G401.6 (cell line): ENCODE measurements around the gene HOXC11.

Experiments used
- FAIRE-seq: peaks from 2 replicates; lab custom pipeline; 2012; peaks lifted over from hg19 to GRCh38; lab: Jason Lieb, UNC

Gene HOXC11

GRCh38 chr12:53958128-53958527, 14.8 kb upstream of the HOXC11 start:
- FAIRE-seq, result no peak

- no peak for FAIRE-seq
Observed at GRCh38 chr12:53959314-53959713, 13.6 kb upstream of the HOXC11 start.

GRCh38 chr12:53960187-53961024, 12.5 kb upstream of the HOXC11 start:
- no peak for FAIRE-seq

DNA sequence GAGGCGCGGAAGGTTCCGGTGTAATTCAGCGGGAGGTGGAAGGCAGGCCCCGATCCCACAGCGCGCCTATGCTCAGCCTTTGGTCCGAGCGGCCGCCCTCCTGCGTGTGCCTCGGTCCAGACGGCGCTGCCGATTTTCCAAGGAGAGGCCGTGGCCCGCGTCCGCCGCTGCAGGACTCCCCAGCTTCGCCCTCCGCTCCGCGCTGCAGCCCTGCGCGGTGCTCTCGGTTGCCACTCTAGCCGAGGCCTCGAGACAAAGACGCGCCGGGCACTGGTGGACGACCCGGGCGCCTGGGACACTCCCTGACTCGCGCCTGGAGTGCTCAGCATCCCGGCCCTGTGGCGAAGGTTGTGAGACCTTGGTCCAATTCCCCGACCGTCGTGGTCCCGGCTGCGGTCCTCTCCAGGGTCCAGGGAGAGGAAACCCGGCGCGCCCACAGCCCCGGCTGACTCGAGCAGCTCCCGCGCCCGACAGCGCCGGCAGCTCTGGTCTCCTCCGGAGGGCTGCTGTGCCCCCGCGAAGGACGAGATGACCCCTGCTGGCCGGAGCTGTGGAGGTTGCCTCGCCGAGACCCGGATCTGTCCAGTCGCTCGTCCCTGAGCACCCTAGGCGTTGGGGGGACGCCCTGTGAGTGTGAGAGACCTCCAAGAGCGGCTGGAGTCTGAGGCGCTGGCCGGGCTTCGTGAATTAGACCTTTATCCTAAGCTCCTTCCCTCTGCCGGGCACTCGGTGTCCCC, 11.7 kb upstream of the HOXC11 start:
- no peak for FAIRE-seq

GRCh38 chr12:53963005-53963404, 9.9 kb upstream of the HOXC11 start:
- FAIRE-seq, result no peak

DNA sequence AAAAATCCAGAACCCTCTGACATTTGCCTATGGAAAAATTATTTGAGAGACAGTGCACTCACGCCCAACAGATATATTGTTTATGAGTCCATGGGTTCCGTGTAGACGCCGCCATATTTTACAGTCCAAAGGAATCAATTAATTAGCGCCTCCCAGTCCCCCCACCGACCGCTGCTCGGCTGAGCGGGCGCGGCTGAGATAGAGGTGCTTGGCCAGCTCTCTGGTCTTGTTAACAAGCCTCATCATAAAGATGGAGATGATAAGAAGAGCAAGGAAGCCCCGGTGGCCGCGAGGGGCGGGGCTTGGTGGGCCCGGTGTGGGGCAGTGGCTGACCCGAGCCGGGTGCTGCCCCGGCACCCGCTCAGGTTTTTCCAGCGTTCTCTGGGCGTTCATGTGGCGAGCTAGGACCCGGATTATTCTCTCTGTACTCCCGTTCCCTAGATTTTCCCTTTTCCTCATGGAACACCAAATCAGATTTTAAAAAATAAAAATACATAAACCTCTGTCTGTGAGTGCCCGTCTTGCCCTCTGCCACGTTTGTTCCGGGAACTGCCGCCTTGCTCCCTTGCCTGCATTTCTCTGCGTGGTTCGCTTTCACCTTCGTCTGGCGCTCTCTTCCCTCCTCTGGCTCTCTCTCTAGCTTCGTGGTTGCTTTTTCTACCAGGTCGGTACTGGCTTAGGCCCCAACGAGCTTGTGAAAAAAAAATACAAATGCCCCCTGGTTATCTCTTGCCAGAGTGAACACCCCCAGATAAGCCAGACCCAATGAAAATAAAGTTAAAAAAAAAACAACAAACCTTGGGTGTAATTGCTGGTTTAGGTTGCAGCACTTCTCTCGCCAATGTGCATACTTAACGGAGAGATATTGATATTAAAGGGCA, 9.3 kb upstream of the HOXC11 start:
- FAIRE-seq, result no peak

DNA sequence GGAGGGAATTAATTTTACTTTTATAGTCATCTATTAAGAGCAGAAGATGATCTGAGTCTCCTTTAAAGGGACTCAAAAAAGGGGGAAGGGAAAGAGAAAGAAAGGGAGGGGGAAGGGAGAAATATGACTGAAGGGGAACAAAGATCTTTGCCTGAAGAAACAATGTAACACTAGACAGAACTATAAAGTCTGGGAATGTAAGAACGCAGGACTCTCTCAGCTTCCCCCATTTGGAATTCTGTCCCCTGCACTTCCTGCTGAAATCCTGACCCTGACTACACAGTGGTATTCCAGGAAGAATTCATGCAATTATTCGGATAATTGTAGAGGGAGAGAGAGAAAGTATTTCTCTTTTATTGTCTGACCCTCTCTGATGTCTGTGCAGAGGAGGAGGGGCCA, 8.6 kb upstream of the HOXC11 start:
- FAIRE-seq, result no peak

DNA sequence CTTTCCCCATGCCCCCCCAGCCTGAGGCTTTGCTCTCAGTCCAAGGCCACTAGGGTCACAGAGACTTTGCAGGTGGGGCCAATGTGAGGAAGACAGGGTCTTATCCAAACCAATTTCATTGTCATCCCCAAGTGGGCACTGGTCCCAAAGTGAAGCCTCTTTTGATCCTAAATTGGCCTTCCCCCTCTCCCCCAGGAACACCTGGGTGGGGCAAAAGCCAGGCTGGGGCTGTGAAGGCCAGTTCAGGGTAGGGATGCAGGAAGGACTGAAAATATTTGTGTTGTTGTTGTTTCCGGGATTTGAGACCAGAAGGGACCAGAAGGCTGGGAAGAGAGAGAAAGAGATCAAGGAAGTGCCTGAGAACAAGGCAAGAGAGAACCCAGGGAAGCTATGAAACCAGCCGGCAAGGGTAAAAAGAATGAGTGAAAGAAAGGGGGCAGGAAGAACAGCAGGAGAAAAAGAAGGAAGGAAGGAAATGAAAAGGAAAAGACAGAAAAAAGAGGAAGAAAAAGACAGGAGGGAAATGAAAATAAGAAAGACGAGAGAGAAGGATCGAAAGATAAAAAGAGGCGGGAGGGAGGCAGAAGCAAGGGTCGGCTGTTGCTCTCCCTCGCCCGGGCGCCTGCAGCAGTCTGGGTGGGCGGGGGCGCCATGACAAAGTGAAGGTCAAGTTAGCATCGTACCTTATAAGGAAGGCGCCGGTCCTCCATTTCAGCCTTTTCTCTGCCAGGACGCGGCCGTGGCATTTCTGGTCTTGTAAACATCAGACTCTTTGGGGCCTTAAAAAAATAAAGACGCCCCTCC, 7.4 kb upstream of the HOXC11 start:
- FAIRE-seq, result no peak

- FAIRE-seq, result no peak
Observed at GRCh38 chr12:53966085-53966384, 6.9 kb upstream of the HOXC11 start.

- FAIRE-seq, result no peak
Observed at GRCh38 chr12:53966385-53967133, 6.4 kb upstream of the HOXC11 start.

DNA sequence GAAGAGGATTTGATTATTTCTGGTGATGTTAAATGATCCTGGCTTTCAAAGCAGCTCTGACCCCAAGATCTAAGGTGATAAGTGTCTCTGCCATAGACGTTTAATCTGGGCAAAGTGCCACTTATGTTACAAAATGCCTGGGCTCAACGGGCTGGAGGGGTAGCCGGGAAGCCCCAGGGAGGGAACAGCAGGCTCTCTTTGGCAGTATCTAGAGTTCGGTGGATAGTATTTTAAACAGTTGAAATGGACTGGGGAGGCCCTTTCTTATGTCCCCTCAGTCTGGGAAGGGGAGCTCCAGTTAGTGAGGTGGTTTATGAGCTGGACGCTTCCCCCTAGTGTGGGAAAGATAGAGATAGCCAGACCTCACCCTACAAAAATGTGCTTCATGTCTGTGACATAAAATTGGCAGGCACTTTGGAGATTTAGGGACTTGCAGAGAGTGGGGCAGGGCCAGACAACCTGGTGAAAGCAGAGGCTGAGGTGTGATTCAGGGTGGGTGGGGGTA, 5.5 kb upstream of the HOXC11 start:
- FAIRE-seq, result no peak

DNA sequence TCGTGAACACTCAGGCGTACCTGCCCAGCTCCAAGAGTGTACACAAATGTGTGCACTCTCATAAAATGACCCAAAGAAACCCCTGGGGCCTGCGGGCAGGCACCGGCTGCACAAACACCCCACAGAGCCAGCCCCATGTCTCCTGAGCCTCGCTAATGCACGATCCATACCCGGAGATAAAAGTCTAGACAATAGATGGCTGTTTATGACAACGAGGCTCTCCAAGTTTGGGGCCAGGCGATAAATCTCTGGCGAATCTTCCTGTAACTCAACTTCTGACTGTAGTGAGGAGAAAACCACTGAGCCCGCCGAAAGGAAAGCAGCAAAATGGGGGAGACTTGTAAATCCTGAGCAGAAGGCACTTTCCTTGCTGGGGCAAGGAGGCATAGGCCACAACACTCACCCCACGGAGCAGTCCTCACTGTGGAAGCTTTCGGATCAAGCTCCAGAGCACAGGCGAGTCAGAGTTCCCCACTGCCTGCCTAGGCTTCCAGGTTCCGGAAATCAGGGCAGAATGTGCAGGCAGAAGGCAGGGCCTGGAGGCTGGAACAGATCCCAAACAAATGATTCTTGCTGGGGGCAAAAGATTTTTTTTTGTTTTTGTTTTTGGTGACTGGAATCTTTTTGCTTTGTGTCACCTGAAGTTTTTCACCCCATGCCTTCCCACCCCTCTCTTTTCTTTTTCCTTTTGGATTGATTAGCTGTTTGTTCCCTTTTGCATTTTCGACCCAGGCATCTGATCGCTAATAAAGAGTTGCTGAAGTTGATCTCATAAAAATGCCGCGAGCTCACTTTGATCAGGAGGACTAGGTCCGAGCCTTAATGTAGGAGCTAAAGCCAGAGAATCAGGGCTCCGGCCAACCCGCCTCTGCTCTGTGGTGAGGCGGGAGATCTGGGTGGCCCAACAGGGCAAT, 4.5 kb upstream of the HOXC11 start:
- peak; percentile 88 for FAIRE-seq

GRCh38 chr12:53969588-53970259, 3.2 kb upstream of the HOXC11 start:
- FAIRE-seq, result no peak

DNA sequence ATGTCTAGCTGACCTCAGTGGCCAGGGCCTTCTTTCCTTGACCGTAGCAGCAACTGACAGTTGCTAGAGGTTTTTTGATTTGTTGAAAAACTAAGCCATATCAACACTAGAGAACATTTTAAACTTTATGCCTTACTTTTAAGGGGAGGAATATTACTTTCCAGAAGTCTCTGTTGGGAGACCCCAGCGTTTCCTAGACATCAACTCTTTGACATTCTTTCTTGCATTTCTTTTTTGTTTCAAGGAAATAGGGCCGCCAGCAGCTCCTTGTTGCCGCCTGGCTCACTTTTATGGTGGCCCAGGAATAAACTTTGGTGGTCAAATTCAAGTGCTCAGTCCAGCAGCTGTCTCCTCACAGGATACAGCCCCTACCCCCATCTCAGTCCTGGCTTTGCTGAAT, 2.5 kb upstream of the HOXC11 start:
- no peak for FAIRE-seq

DNA sequence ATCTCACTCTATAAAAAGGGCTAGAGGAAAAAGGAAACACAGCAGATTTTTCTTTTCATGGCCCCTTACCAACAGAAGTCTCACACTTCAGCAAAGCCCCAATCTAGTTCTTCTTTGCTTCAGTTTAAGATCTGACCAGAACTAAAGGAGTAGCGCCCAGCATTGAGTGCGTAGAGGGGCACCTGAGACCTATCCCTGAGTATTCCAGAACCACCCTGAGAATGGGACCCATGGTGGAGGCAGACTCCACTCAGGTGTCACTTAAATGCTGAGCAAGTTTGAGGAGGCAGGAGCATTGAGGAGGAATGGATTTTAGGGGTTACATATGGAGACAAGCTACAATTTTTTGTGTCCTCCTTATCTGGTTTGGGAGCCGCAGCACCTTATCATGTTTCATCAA, 1.8 kb upstream of the HOXC11 start:
- no peak for FAIRE-seq

- FAIRE-seq, result no peak
Observed at GRCh38 chr12:53971686-53972085, 1.2 kb upstream of the HOXC11 start.

GRCh38 chr12:53972152-53972702, 699 bp upstream of the HOXC11 start:
- FAIRE-seq, result no peak

- FAIRE-seq, result no peak
Observed at GRCh38 chr12:53973236-53974042, 513 bp downstream of the HOXC11 start.
